UCSD-AML1 (cell line): Measurements from ENCODE around the gene ADAMTS17.

Source experiments
- DNase-seq: peaks from one replicate; lab custom pipeline; 2025; ENCODE audit not compliant: unreplicated experiment; lab: John Stamatoyannopoulos, UW

Gene ADAMTS17

GRCh38 chr15:100250176-100250800, 91.5 kb downstream of the ADAMTS17 start:
- no peak for DNase-seq

GRCh38 chr15:100249096-100249815, 92.5 kb downstream of the ADAMTS17 start:
- no peak for DNase-seq

- DNase-seq, result no peak
Observed at GRCh38 chr15:100248236-100248635, 93.5 kb downstream of the ADAMTS17 start.

GRCh38 chr15:100247228-100248225, 94.2 kb downstream of the ADAMTS17 start:
- DNase-seq, result no peak

GRCh38 chr15:100245855-100246254, 95.9 kb downstream of the ADAMTS17 start:
- DNase-seq, result no peak

GRCh38 chr15:100245487-100245820, 96.3 kb downstream of the ADAMTS17 start:
- DNase-seq, result no peak

GRCh38 chr15:100244796-100245486, 96.8 kb downstream of the ADAMTS17 start:
- DNase-seq, result no peak

GRCh38 chr15:100242989-100243388, 98.8 kb downstream of the ADAMTS17 start:
- no peak for DNase-seq

- no peak for DNase-seq
Observed at GRCh38 chr15:100241572-100242482, 99.9 kb downstream of the ADAMTS17 start.

GRCh38 chr15:100236981-100237720, 104.6 kb downstream of the ADAMTS17 start:
- no peak for DNase-seq

- no peak for DNase-seq
Observed at GRCh38 chr15:100235030-100235617, 106.7 kb downstream of the ADAMTS17 start.

GRCh38 chr15:100234158-100235029, 107.4 kb downstream of the ADAMTS17 start:
- DNase-seq, result no peak

- DNase-seq, result no peak
Observed at GRCh38 chr15:100230784-100231183, 111.0 kb downstream of the ADAMTS17 start.

- no peak for DNase-seq
Observed at GRCh38 chr15:100229181-100230163, 112.3 kb downstream of the ADAMTS17 start.

GRCh38 chr15:100227781-100228180, 114.0 kb downstream of the ADAMTS17 start:
- no peak for DNase-seq

GRCh38 chr15:100226107-100226506, 115.7 kb downstream of the ADAMTS17 start:
- no peak for DNase-seq
